DOHH2 (cell line): ENCODE measurements around the gene RRBP1.

Experiments used
- H3F3A ChIP-seq: fragments of 200-600 bp; sonication (generic), shearing (Covaris generic); 2 replicates; pipeline ENCODE4 v1.6.0; 2016; ENCODE audit warnings: antibody characterized with exemption, mild to moderate bottlenecking; ENCODE audit not compliant: control insufficient read depth, insufficient read depth
- H3K27ac ChIP-seq: fragments of 200-600 bp; sonication (generic); 2 replicates; pipeline ENCODE4 v1.5.1; 2014; ENCODE audit warnings: low read depth, mild to moderate bottlenecking, low read length, moderate library complexity
- H3K27me3 ChIP-seq: fragments of 200-600 bp; sonication (generic); 2 replicates; pipeline ENCODE4 v1.6.1; 2014; ENCODE audit warnings: mild to moderate bottlenecking, low read length, mixed read lengths; ENCODE audit not compliant: control insufficient read depth
- H3K36me3 ChIP-seq: fragments of 200-600 bp; sonication (generic); 2 replicates; pipeline ENCODE4 v1.6.1; 2014; ENCODE audit warnings: mild to moderate bottlenecking, low read length, moderate library complexity, mixed read lengths; ENCODE audit not compliant: control insufficient read depth
- H3K4me1 ChIP-seq: fragments of 200-600 bp; sonication (generic); 2 replicates; pipeline ENCODE4 v1.6.1; 2014; ENCODE audit warnings: mild to moderate bottlenecking, low read length, mixed read lengths; ENCODE audit not compliant: control insufficient read depth
- H3K4me2 ChIP-seq: fragments of 200-600 bp; sonication (generic); 2 replicates; pipeline ENCODE4 v1.6.0; 2014; ENCODE audit warnings: mild to moderate bottlenecking, low read length, moderate library complexity
- H3K4me3 ChIP-seq: fragments of 200-600 bp; sonication (generic); 2 replicates; pipeline ENCODE4 v1.5.1; 2014; ENCODE audit warnings: mild to moderate bottlenecking, low read length, mixed read lengths
- H3K79me2 ChIP-seq: fragments of 200-600 bp; sonication (generic); 2 replicates; pipeline ENCODE4 v1.6.1; 2014; ENCODE audit warnings: mild to moderate bottlenecking, low read length, mixed read lengths; ENCODE audit not compliant: control insufficient read depth
- H3K9me2 ChIP-seq: fragments of 200-600 bp; sonication (generic); replicated peaks from 2 replicates; pipeline ENCODE4 v1.6.1; 2014; ENCODE audit warnings: mild to moderate bottlenecking, low read length, mixed read lengths; ENCODE audit not compliant: control insufficient read depth
- H3K9me3 ChIP-seq: fragments of 200-600 bp; sonication (generic); 2 replicates; pipeline ENCODE4 v1.6.1; 2014; ENCODE audit warnings: antibody characterized with exemption, low read length, mixed read lengths; ENCODE audit not compliant: control insufficient read depth, insufficient read depth
- H4K20me1 ChIP-seq: fragments of 200-600 bp; sonication (generic); 2 replicates; pipeline ENCODE4 v1.6.0; 2014; ENCODE audit warnings: low read depth, mild to moderate bottlenecking, antibody characterized with exemption, low read length, moderate library complexity; ENCODE audit not compliant: control insufficient read depth, insufficient read depth
- EZH2phosphoT487 ChIP-seq: fragments of 200-600 bp; sonication (generic); IDR thresholded peaks from 2 replicates; pipeline ENCODE4 v1.6.1; 2017; ENCODE audit warnings: borderline replicate concordance, mild to moderate bottlenecking, antibody characterized with exemption, low read length, moderate library complexity, mixed read lengths
- TF ChIP-seq, protein P1 (sequence below): fragments of 200-600 bp; sonication (generic); IDR thresholded peaks from one replicate; pipeline ENCODE4 v1.5.1; 2014; ENCODE audit warnings: antibody characterized with exemption, mild to moderate bottlenecking, low read depth, low read length; ENCODE audit not compliant: poor library complexity, severe bottlenecking

The RRBP1 gene

DNA sequence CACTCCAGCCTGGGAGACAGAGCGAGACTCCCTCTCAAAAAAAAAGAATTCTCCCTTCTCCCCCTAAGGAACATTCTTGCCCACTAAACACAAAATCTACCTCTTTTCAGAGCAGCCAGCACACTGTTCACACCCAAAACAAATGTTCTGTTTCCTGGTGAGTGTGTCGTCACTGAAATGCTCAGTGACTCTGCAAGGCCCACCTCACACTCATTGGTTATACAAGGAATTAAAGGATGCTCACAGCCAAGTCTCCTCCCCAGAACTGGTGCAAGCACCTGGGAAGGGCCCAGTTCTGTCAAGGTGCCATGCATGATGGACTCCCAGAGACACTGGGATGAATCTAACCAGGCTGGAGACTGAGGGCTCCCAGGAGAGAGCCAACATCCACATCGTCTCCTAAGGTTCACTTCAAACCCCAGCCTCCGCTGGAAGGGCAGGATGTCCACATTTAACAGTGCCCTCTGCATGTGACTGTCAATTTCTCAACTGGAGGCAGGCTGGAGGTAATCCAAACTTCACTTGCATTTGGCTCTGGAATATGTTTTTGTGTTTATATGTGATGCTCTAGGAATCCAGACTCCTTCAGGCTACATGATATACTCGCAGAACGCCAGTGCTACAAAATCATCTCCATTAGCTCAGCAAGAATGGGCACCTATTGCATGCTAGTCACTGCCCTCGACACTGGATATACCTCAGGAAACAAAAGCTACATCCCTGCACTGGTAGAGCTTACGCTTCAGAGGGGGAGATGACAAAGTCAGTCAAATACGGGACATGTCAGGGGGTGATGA is 7.1 kb downstream of the RRBP1 start:
- H3K9me3 ChIP-seq, result no peaks in the 10 kb centered on the region
- peaks cover 4% of the 10 kb centered on the region for H4K20me1 ChIP-seq
- H3K4me1 ChIP-seq, result peaks cover 8% of the 10 kb centered on the region
- peaks cover 62% of the 10 kb centered on the region for H3K79me2 ChIP-seq
- H3K27me3 ChIP-seq, result no peaks in the 10 kb centered on the region
- H3K4me2 ChIP-seq, result no peak overlapping the region
- H3K36me3 ChIP-seq, result peaks cover 22% of the 10 kb centered on the region
- no peaks in the 10 kb centered on the region for H3K9me2 ChIP-seq
- H3F3A ChIP-seq, result no peaks in the 10 kb centered on the region
- no peak overlapping the region for H3K4me3 ChIP-seq
- TF ChIP-seq EZH2phosphoT487, result no peak
- TF ChIP-seq, protein P1, sequence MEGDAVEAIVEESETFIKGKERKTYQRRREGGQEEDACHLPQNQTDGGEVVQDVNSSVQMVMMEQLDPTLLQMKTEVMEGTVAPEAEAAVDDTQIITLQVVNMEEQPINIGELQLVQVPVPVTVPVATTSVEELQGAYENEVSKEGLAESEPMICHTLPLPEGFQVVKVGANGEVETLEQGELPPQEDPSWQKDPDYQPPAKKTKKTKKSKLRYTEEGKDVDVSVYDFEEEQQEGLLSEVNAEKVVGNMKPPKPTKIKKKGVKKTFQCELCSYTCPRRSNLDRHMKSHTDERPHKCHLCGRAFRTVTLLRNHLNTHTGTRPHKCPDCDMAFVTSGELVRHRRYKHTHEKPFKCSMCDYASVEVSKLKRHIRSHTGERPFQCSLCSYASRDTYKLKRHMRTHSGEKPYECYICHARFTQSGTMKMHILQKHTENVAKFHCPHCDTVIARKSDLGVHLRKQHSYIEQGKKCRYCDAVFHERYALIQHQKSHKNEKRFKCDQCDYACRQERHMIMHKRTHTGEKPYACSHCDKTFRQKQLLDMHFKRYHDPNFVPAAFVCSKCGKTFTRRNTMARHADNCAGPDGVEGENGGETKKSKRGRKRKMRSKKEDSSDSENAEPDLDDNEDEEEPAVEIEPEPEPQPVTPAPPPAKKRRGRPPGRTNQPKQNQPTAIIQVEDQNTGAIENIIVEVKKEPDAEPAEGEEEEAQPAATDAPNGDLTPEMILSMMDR, result no peak
- H3K27ac ChIP-seq, result no peak overlapping the region

DNA sequence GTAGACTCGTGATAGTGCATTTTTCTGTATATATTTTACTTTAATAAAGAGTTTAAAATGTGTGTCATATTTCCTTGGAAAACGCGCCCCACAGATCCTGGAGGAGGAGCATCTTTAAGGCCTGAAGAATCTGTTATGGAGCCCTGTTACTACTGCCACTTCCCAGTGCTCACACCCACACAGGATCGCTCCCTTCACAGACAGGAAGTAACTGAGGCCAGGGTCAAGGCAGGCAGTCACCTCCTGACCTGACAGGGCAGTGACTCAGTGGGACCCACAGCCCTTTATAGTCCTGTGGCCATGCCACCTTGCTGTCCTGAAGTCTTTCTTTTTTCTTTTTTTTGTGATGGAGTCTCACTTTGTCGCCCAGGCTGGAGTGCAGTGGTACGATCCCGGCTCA is 9.0 kb downstream of the RRBP1 start:
- no peaks in the 10 kb centered on the region for H3K27me3 ChIP-seq
- no peaks in the 10 kb centered on the region for H3K9me3 ChIP-seq
- peaks cover 8% of the 10 kb centered on the region; the same call in 1 of the 2 replicates for H3K36me3 ChIP-seq
- no peak overlapping the region for H3K4me2 ChIP-seq
- H3K9me2 ChIP-seq, result no peaks in the 10 kb centered on the region
- H4K20me1 ChIP-seq, result no peaks in the 10 kb centered on the region
- no peak for TF ChIP-seq EZH2phosphoT487
- TF ChIP-seq, protein P1, result no peak
- H3K79me2 ChIP-seq, result peaks cover 51% of the 10 kb centered on the region
- no peaks in the 10 kb centered on the region for H3F3A ChIP-seq
- no peak overlapping the region for H3K27ac ChIP-seq
- no peak overlapping the region for H3K4me3 ChIP-seq
- peaks cover 9% of the 10 kb centered on the region for H3K4me1 ChIP-seq

DNA sequence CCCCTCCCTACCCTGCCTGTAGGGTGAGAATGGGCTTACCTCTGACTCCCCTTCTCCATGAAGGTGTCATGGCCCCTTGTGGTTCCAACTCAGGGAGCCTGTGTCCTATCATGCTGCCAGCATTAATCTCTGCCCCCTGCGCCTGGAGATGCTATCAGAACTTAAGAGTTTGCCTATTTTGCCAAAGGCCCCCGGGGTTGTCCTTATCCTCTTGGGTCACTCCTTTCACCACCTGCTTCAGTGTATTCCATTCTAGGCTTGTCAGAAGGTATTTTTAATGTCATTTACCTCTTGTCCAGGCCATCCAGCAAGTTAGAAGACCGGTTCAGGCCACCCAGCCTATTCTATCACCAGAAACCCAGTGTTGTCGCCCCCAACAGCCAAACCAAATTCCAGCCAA is 10.5 kb downstream of the RRBP1 start:
- Histone ChIP-seq H3F3A (no peaks in the 10 kb centered on the region), H3K79me2 (peaks cover 46% of the 10 kb centered on the region), H3K4me1 (peaks cover 9% of the 10 kb centered on the region), H3K9me2 (no peaks in the 10 kb centered on the region), H3K27me3 (no peaks in the 10 kb centered on the region), H4K20me1 (no peaks in the 10 kb centered on the region), H3K4me2 (no peak overlapping the region), H3K9me3 (no peaks in the 10 kb centered on the region), H3K27ac (no peak overlapping the region), H3K4me3 (no peak overlapping the region), H3K36me3 (peaks cover 4% of the 10 kb centered on the region; the same call in 1 of the 2 replicates)
- TF ChIP-seq, protein P1, result no peak
- no peak for TF ChIP-seq EZH2phosphoT487
